Measurements from ENCODE around the gene ZSCAN21. TPM values are rescaled to one million over a fixed set of nuclear protein-coding genes. Genes with fewer than 3 reads are reported as not detected.
A peak's percentile ranks its signal among the peaks of the same experiment; 100 is the strongest.

Gene ZSCAN21
- total RNA-seq, 2 experiments from 2014 or later, result 5.6 to 7.5 TPM

GRCh38 chr7:100064162-100064561 is 14.6 kb downstream of the ZSCAN21 start:
- no peak overlapping the region for H3K4me2 ChIP-seq (ENCODE audit: low read length)
- H3K9me2 ChIP-seq (ENCODE audit: insufficient read depth, low read length), result no peaks in the 10 kb centered on the region
- no peak overlapping the region for H3K27ac ChIP-seq (ENCODE audit: low read depth, low read length, poor library complexity, severe bottlenecking)
- no peaks in the 10 kb centered on the region for H3K79me2 ChIP-seq (ENCODE audit: insufficient read depth, low read depth, low read length)
- H3K36me3 ChIP-seq (ENCODE audit: insufficient read depth, low read length), result peaks cover 32% of the 10 kb centered on the region; the same call in 1 of the 2 replicates
- TSS peak; percentile 52 for BruUV-seq (replicated peaks)
- TF ChIP-seq CTCF (conservative IDR thresholded peaks at IDR 0.05; ENCODE audit: low read length) (no peak), EZH2phosphoT487 (IDR thresholded peaks at IDR 0.05; ENCODE audit: borderline replicate concordance, low read depth, low read length) (no peak)
- POLR2A ChIA-PET, result no interaction called here
- CTCF ChIA-PET (ENCODE audit: unreplicated experiment), result interaction anchor here (0.5 kb wide), 1 partner anchor 19 kb away, joined by 5 read pairs; no protein-coding TSS in a partner anchor
- no peak for DNase-seq (ENCODE audit: low spot score)
- H3K9me3 ChIP-seq (ENCODE audit: low read length), result no peaks in the 10 kb centered on the region
- H3K4me1 ChIP-seq (ENCODE audit: insufficient read depth, low read length, poor library complexity, severe bottlenecking), result peaks cover 3% of the 10 kb centered on the region
- H3K4me3 ChIP-seq (ENCODE audit: low read depth, low read length, poor library complexity, severe bottlenecking), result no peak overlapping the region
- intact Hi-C loops (cut with micrococcal nuclease; ENCODE audit: unreplicated experiment), result no loop called here
- H4K20me1 ChIP-seq (ENCODE audit: insufficient read depth, low read length), result no peaks in the 10 kb centered on the region
- H2AFZ ChIP-seq (ENCODE audit: low read length), result no peak overlapping the region

GRCh38 chr7:100065452-100066186 is 16.0 kb downstream of the ZSCAN21 start:
- H2AFZ ChIP-seq (ENCODE audit: low read length), result no peak overlapping the region
- intact Hi-C loops (cut with micrococcal nuclease; ENCODE audit: unreplicated experiment), result no loop called here
- ChIA-PET CTCF (ENCODE audit: unreplicated experiment) (no interaction called here), POLR2A (no interaction called here)
- BruUV-seq (replicated peaks), result no TSS peak
- H3K36me3 ChIP-seq (ENCODE audit: insufficient read depth, low read length), result peaks cover 32% of the 10 kb centered on the region
- DNase-seq (ENCODE audit: low spot score), result no peak
- H3K4me1 ChIP-seq (ENCODE audit: insufficient read depth, low read length, poor library complexity, severe bottlenecking), result no peaks in the 10 kb centered on the region
- H3K4me2 ChIP-seq (ENCODE audit: low read length), result no peak overlapping the region
- H3K27ac ChIP-seq (ENCODE audit: low read depth, low read length, poor library complexity, severe bottlenecking), result no peak overlapping the region
- no peaks in the 10 kb centered on the region for H3K9me3 ChIP-seq (ENCODE audit: low read length)
- no peaks in the 10 kb centered on the region for H4K20me1 ChIP-seq (ENCODE audit: insufficient read depth, low read length)
- H3K4me3 ChIP-seq (ENCODE audit: low read depth, low read length, poor library complexity, severe bottlenecking), result no peak overlapping the region
- no peaks in the 10 kb centered on the region for H3K79me2 ChIP-seq (ENCODE audit: insufficient read depth, low read depth, low read length)
- H3K9me2 ChIP-seq (ENCODE audit: insufficient read depth, low read length), result no peaks in the 10 kb centered on the region
- TF ChIP-seq EZH2phosphoT487 (IDR thresholded peaks at IDR 0.05; ENCODE audit: borderline replicate concordance, low read depth, low read length) (no peak), CTCF (conservative IDR thresholded peaks at IDR 0.05; ENCODE audit: low read length) (no peak)

GRCh38 chr7:100066953-100067352 is 17.4 kb downstream of the ZSCAN21 start:
- TF ChIP-seq CTCF (conservative IDR thresholded peaks at IDR 0.05; ENCODE audit: low read length), result no peak
- TF ChIP-seq EZH2phosphoT487 (IDR thresholded peaks at IDR 0.05; ENCODE audit: borderline replicate concordance, low read depth, low read length), result no peak
- Histone ChIP-seq H3K4me3 (ENCODE audit: low read depth, low read length, poor library complexity, severe bottlenecking) (no peak overlapping the region), H3K36me3 (ENCODE audit: insufficient read depth, low read length) (peaks cover 46% of the 10 kb centered on the region), H3K9me2 (ENCODE audit: insufficient read depth, low read length) (no peaks in the 10 kb centered on the region), H3K79me2 (ENCODE audit: insufficient read depth, low read depth, low read length) (no peaks in the 10 kb centered on the region), H3K4me2 (ENCODE audit: low read length) (no peak overlapping the region), H2AFZ (ENCODE audit: low read length) (no peak overlapping the region), H3K4me1 (ENCODE audit: insufficient read depth, low read length, poor library complexity, severe bottlenecking) (no peaks in the 10 kb centered on the region), H4K20me1 (ENCODE audit: insufficient read depth, low read length) (no peaks in the 10 kb centered on the region), H3K9me3 (ENCODE audit: low read length) (no peaks in the 10 kb centered on the region), H3K27ac (ENCODE audit: low read depth, low read length, poor library complexity, severe bottlenecking) (no peak overlapping the region)
- POLR2A ChIA-PET, result no interaction called here
- DNase-seq (ENCODE audit: low spot score), result no peak
- no TSS peak for BruUV-seq (replicated peaks)
- intact Hi-C loops (cut with micrococcal nuclease; ENCODE audit: unreplicated experiment), result no loop called here
- CTCF ChIA-PET (ENCODE audit: unreplicated experiment), result no interaction called here
